IMR-90 (cell line): ENCODE results near the gene C19orf73.

Experiments used
- CTCF ChIP-seq: conservative IDR thresholded peaks from 2 replicates; pipeline ENCODE4 v1.5.1; 2012; ENCODE audit warnings: mild to moderate bottlenecking, low read depth, low read length, improper control_type of control experiment
- MAFK ChIP-seq: IDR thresholded peaks from 2 replicates; pipeline ENCODE4 v1.6.1; 2012; ENCODE audit warnings: low read depth, low read length, improper control_type of control experiment
- MAZ ChIP-seq: IDR thresholded peaks from 2 replicates; pipeline ENCODE4 v1.6.1; 2012; ENCODE audit warnings: low read depth, mild to moderate bottlenecking, low read length, improper control_type of control experiment, moderate library complexity, borderline replicate concordance
- MXI1 ChIP-seq: IDR thresholded peaks from 2 replicates; pipeline ENCODE4 v1.6.1; 2012; ENCODE audit warnings: low read depth, mild to moderate bottlenecking, low read length, moderate library complexity, borderline replicate concordance
- NFE2L2 ChIP-seq: fragments of 150-350 bp; IDR thresholded peaks from 2 replicates; pipeline ENCODE4 v1.6.1; 2016; ENCODE audit warnings: low read depth, mild to moderate bottlenecking, low read length
- POLR2A ChIP-seq: IDR thresholded peaks from 2 replicates; pipeline ENCODE4 v1.6.1; 2012; ENCODE audit warnings: mild to moderate bottlenecking, low read depth, low read length
- RAD21 ChIP-seq: IDR thresholded peaks from 2 replicates; pipeline ENCODE4 v1.6.1; 2012; ENCODE audit warnings: low read length, improper control_type of control experiment
- RCOR1 ChIP-seq: IDR thresholded peaks from 2 replicates; pipeline ENCODE4 v1.6.1; 2012; ENCODE audit warnings: mild to moderate bottlenecking, low read length, improper control_type of control experiment; ENCODE audit not compliant: insufficient replicate concordance
- RFX5 ChIP-seq: IDR thresholded peaks from 2 replicates; pipeline ENCODE4 v1.8.0; 2012; ENCODE audit warnings: low read depth, mild to moderate bottlenecking, low read length, moderate library complexity
- SMC3 ChIP-seq: fragments of 150-350 bp; IDR thresholded peaks from 2 replicates; pipeline ENCODE4 v1.6.1; 2016; ENCODE audit warnings: low read depth, mild to moderate bottlenecking, antibody characterized with exemption, low read length, moderate library complexity

DNA sequence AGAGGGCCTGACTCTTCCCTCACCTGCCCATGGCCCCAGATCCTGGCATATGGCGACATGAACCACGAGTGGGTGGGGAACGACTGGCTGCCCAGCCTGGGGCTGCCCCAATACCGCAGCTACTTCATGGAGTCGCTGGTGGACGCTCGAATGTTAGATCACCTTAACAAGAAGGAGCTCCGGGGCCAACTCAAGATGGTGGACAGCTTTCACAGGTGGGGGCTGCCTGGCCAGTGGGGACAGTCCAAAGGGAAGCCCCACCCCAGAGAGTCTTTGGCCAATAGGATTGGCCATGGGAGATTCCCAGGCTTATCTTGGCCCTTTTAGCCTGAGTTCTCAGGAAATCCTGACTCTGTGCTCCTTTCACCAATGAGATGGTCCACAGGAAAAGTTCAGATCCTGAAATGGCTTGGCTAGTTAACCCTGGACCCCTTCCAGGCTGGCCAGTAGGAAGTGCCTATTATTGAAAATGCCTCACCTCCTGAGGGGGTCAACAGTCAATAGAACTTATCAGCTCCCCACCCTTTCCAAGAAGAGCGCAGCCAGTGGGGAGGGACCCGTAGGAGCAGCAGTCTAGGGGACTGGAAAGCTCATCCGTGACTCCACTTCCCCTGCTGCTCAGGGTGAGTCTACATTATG is 29.2 kb upstream of the C19orf73 start:
- no peak for TF ChIP-seq CTCF
- no peak for TF ChIP-seq MAZ
- no peak for TF ChIP-seq POLR2A
- no peak for TF ChIP-seq RAD21
- no peak for TF ChIP-seq SMC3
- TF ChIP-seq RFX5 = no peak
- no peak for TF ChIP-seq NFE2L2
- no peak for TF ChIP-seq MXI1
- TF ChIP-seq RCOR1 = no peak
- no peak for TF ChIP-seq MAFK
